ENCODE data around the gene ATP2A1. TPM values are rescaled to one million over a fixed set of nuclear protein-coding genes. Genes with fewer than 3 reads are reported as not detected.
"Not testable (repeated sequence)": the region's sequence is repeated elsewhere in the genome, so short reads cannot be mapped to it uniquely, and the experiment has no call there.

The ATP2A1 gene
- total RNA-seq, 4 donors from 2014 or later, result 0.19 to 0.26 TPM; not detected in 2

GRCh38 chr16:28935924-28936783 lies 57.9 kb downstream of the ATP2A1 start:
- Histone ChIP-seq H3K27me3 (no peaks in the 10 kb centered on the region), H3K9me3 (no peaks in the 10 kb centered on the region), H3K4me1 (peaks cover 0 to 12% (median 3%) of the 10 kb centered on the region in 3 donors), H3K4me3 (peak overlapping the region in 2 of 4 donors; percentile 8 to 45), H3K27ac (no peak overlapping the region), H3K36me3 (no peaks in the 10 kb centered on the region)
- 43 to 48% methylated on average over 25 of the region's 36 CpGs for WGBS, 2 donors
- peak; percentile 25 for DNase-seq
- TF ChIP-seq CTCF (IDR thresholded peaks at IDR 0.05) (no peak), POLR2A (IDR thresholded peaks at IDR 0.05) (no peak)
- intact Hi-C loops (cut with DNase I), result no loop called here

GRCh38 chr16:28936784-28937155 lies 58.5 kb downstream of the ATP2A1 start:
- Histone ChIP-seq H3K9me3 (no peaks in the 10 kb centered on the region), H3K4me3 (peak overlapping the region in 1 of 4 donors; percentile 45), H3K4me1 (peaks cover 0 to 12% (median 3%) of the 10 kb centered on the region in 3 donors), H3K36me3 (no peaks in the 10 kb centered on the region), H3K27me3 (no peaks in the 10 kb centered on the region), H3K27ac (no peak overlapping the region)
- intact Hi-C loops (cut with DNase I), result no loop called here
- DNase-seq, result no peak
- TF ChIP-seq CTCF (IDR thresholded peaks at IDR 0.05), result no peak
- no peak for TF ChIP-seq POLR2A (IDR thresholded peaks at IDR 0.05)
- WGBS, 2 donors, result 50% methylated on average over 4 of the region's 26 CpGs; no CpG with 5 or more reads in 1 of the 2 donors

GRCh38 chr16:28937222-28937876 lies 59.1 kb downstream of the ATP2A1 start:
- Histone ChIP-seq H3K4me3 (no peak overlapping the region), H3K27me3 (no peaks in the 10 kb centered on the region), H3K9me3 (no peaks in the 10 kb centered on the region), H3K27ac (no peak overlapping the region), H3K36me3 (no peaks in the 10 kb centered on the region), H3K4me1 (peaks cover 0 to 12% (median 3%) of the 10 kb centered on the region in 3 donors)
- intact Hi-C loops (cut with DNase I), result no loop called here
- no peak for DNase-seq
- TF ChIP-seq POLR2A (IDR thresholded peaks at IDR 0.05) (no peak), CTCF (IDR thresholded peaks at IDR 0.05) (no peak)
- 54 to 70% methylated on average over 2 of the region's 14 CpGs for WGBS, 2 donors

GRCh38 chr16:28938721-28939120 lies 60.4 kb downstream of the ATP2A1 start:
- H3K27ac ChIP-seq, result no peak overlapping the region
- H3K4me1 ChIP-seq, result peaks cover 0 to 12% (median 3%) of the 10 kb centered on the region in 3 donors
- no peak overlapping the region for H3K4me3 ChIP-seq
- H3K27me3 ChIP-seq, result no peaks in the 10 kb centered on the region
- 86 to 93% methylated on average over 3 to 4 of the region's 7 CpGs for WGBS, 2 donors
- no peaks in the 10 kb centered on the region for H3K9me3 ChIP-seq
- DNase-seq, result no peak
- intact Hi-C loops (cut with DNase I), result no loop called here
- H3K36me3 ChIP-seq, result no peaks in the 10 kb centered on the region
- no peak for TF ChIP-seq POLR2A (IDR thresholded peaks at IDR 0.05)
- TF ChIP-seq CTCF (IDR thresholded peaks at IDR 0.05), result no peak

- H3K4me3 ChIP-seq; DNase-seq; H3K36me3 ChIP-seq; H3K27ac ChIP-seq; H3K9me3 ChIP-seq; intact Hi-C loops (cut with DNase I); H3K27me3 ChIP-seq: not testable (repeated sequence)
- WGBS, 2 donors, result 85 to 87% methylated on average over 6 to 7 of the region's 7 CpGs
- peaks cover 0 to 12% (median 3%) of the 10 kb centered on the region in 3 donors for H3K4me1 ChIP-seq
Observed at GRCh38 chr16:28939825-28940224, 61.5 kb downstream of the ATP2A1 start.

All from esophagus squamous epithelium (tissue), 5 donors.